Endothelial cell of umbilical vein (primary cell): ENCODE data around the gene SORCS2.

ENCODE experiments used
- EZH2 ChIP-seq: IDR thresholded peaks from 2 replicates; pipeline ENCODE4 v1.6.1; 2012; ENCODE audit warnings: borderline replicate concordance, low read depth, mild to moderate bottlenecking, moderate library complexity, low read length, inconsistent platforms; ENCODE audit not compliant: severe bottlenecking
- MAX ChIP-seq: IDR thresholded peaks from 2 replicates; pipeline ENCODE4 v1.6.1; 2011; ENCODE audit not compliant: insufficient read depth, insufficient read length
- POLR2A ChIP-seq: IDR thresholded peaks from 2 replicates; pipeline ENCODE4 v1.6.1; 2012; ENCODE audit warnings: low read depth, mild to moderate bottlenecking, control low read depth, low read length
- POLR2AphosphoS5 ChIP-seq: IDR thresholded peaks from 2 replicates; pipeline ENCODE4 v1.6.1; 2012; ENCODE audit warnings: low read depth, mild to moderate bottlenecking, control low read depth, low read length, moderate library complexity; ENCODE audit not compliant: insufficient read depth

GRCh38 chr4:7467471-7467870, 275.1 kb downstream of the SORCS2 start:
- TF ChIP-seq POLR2AphosphoS5 = no peak
- TF ChIP-seq MAX = no peak
- no peak for TF ChIP-seq POLR2A
- TF ChIP-seq EZH2 = no peak
